Measurements from ENCODE around the gene PKP4. TPM values are rescaled to one million over a fixed set of nuclear protein-coding genes. Genes with fewer than 3 reads are reported as not detected.
A peak's percentile ranks its signal among the peaks of the same experiment; 100 is the strongest.

PKP4 gene
- total and polyA plus RNA-seq, 2 of the 8 experiments (the other 6 are each of a cell fraction or from before 2014, with no cell fraction given), result 48.2 to 88.0 TPM

GRCh38 chr2:158573739-158574138 lies 117.0 kb downstream of the PKP4 start:
- Histone ChIP-seq H3K4me1 (replicated peaks in 1 of 4; ENCODE audit: control insufficient read depth in 3 of 4, insufficient read depth in 4 of 4, low read length in 3 of 4) (peaks cover 0 to 3% (median 1%) of the 10 kb centered on the region in 4 experiments; a peak in 1 of 7 replicates), H3K18ac (ENCODE audit: extremely low read depth, low read length) (no peak overlapping the region), H3K4ac (replicated peaks; ENCODE audit: insufficient read length, low read depth, low read length) (no peak overlapping the region), H2AFZ (ENCODE audit: low read length) (no peak overlapping the region), H3K4me3 (ENCODE audit: extremely low read depth in 1 of 4, insufficient read depth in 2 of 4, low read depth in 3 of 4, low read length in 4 of 4) (no peak overlapping the region), H4K91ac (replicated peaks; ENCODE audit: insufficient read length, low read length) (no peak overlapping the region), H2BK5ac (ENCODE audit: low read depth, low read length) (no peak overlapping the region), H3K4me2 (ENCODE audit: insufficient read depth in 1 of 2, low read depth in 2 of 2, low read length in 2 of 2) (no peak overlapping the region), H3K9me3 (ENCODE audit: insufficient read depth in 2 of 2, low read depth in 1 of 2, low read length in 1 of 2) (no peaks in the 10 kb centered on the region), H3K56ac (replicated peaks; ENCODE audit: insufficient read length, low read depth, low read length) (no peak overlapping the region), H3K14ac (ENCODE audit: insufficient read length) (no peak overlapping the region), H2BK12ac (ENCODE audit: low read depth, low read length) (no peak overlapping the region), H3K27me3 (replicated peaks in 1 of 4; ENCODE audit: control insufficient read depth in 3 of 4, extremely low read depth in 1 of 4, insufficient read depth in 3 of 4, low read length in 3 of 4) (no peaks in the 10 kb centered on the region), H3K9ac (replicated peaks in 1 of 4; ENCODE audit: extremely low read depth in 1 of 4, low read depth in 3 of 4, low read length in 3 of 4) (no peak overlapping the region), H3K23ac (ENCODE audit: insufficient read length) (no peak overlapping the region), H2BK20ac (ENCODE audit: low read length) (no peak overlapping the region), H3K79me2 (ENCODE audit: control insufficient read depth in 1 of 2, insufficient read depth in 2 of 2, low read length in 2 of 2) (no peaks in the 10 kb centered on the region), H2AK5ac (ENCODE audit: low read depth, low read length) (no peak overlapping the region), H4K20me1 (replicated peaks in 1 of 2; ENCODE audit: control insufficient read depth in 1 of 2, insufficient read depth in 2 of 2, low read length in 2 of 2) (no peaks in the 10 kb centered on the region), H2BK15ac (ENCODE audit: low read length) (no peak overlapping the region), H3K79me1 (ENCODE audit: low read depth, low read length) (peaks cover 3% of the 10 kb centered on the region; the same call in 1 of the 2 replicates), H2BK120ac (replicated peaks; ENCODE audit: low read depth, low read length) (no peak overlapping the region), H3K36me3 (ENCODE audit: control insufficient read depth in 2 of 4, insufficient read depth in 4 of 4, low read length in 3 of 4) (no peaks in the 10 kb centered on the region; a peak in 2 of 8 replicates), H4K5ac (ENCODE audit: insufficient read length, low read depth, low read length) (no peak overlapping the region), H3K23me2 (ENCODE audit: low read depth, low read length) (no peaks in the 10 kb centered on the region), H3K27ac (ENCODE audit: low read depth, low read length) (no peak overlapping the region), H4K8ac (ENCODE audit: extremely low read depth, insufficient read depth, low read length) (no peak overlapping the region)
- 83% methylated on average over 1 of the region's 1 CpG; no CpG with 5 or more reads in 1 of the 2 experiments for WGBS, 2 experiments (ENCODE audit: extremely low coverage in 1 of 2, insufficient coverage in 1 of 2, insufficient read length in 1 of 2, insufficient replicate concordance in 2 of 2, low coverage in 1 of 2, low lambda C conversion rate in 2 of 2, missing lambda C conversion rate in 1 of 2)
- no peak for DNase-seq (ENCODE audit: low read depth in 1 of 2, low spot score in 2 of 2)
- no peak for TF ChIP-seq SIRT6 (IDR thresholded peaks at IDR 0.05; ENCODE audit: low read length)
- no peak for TF ChIP-seq POU5F1 (IDR thresholded peaks at IDR 0.05; ENCODE audit: low read depth, low read length)
- TF ChIP-seq RAD21 (IDR thresholded peaks at IDR 0.05 in 1 of 2, conservative IDR thresholded peaks at IDR 0.05 in 1 of 2; ENCODE audit: low read depth in 2 of 2, low read length in 2 of 2), result peak in 1 of 2 experiments; percentile 23; a peak in 1 of 4 replicates
- POLR2A ChIA-PET (ENCODE audit: partially characterized antibody), result no interaction called here
- CTCF ChIA-PET (ENCODE audit: partially characterized antibody), result interaction anchor here (1.0 to 1.4 kb wide), 3 partner anchors 18 to 181 kb away, joined by 3 to 5 read pairs (median 4); no protein-coding TSS in a partner anchor
- FAIRE-seq, result no peak
